Measurements from ENCODE around the gene BRD4.
A peak's percentile ranks its signal among the peaks of the same experiment; 100 is the strongest.

The BRD4 gene

DNA sequence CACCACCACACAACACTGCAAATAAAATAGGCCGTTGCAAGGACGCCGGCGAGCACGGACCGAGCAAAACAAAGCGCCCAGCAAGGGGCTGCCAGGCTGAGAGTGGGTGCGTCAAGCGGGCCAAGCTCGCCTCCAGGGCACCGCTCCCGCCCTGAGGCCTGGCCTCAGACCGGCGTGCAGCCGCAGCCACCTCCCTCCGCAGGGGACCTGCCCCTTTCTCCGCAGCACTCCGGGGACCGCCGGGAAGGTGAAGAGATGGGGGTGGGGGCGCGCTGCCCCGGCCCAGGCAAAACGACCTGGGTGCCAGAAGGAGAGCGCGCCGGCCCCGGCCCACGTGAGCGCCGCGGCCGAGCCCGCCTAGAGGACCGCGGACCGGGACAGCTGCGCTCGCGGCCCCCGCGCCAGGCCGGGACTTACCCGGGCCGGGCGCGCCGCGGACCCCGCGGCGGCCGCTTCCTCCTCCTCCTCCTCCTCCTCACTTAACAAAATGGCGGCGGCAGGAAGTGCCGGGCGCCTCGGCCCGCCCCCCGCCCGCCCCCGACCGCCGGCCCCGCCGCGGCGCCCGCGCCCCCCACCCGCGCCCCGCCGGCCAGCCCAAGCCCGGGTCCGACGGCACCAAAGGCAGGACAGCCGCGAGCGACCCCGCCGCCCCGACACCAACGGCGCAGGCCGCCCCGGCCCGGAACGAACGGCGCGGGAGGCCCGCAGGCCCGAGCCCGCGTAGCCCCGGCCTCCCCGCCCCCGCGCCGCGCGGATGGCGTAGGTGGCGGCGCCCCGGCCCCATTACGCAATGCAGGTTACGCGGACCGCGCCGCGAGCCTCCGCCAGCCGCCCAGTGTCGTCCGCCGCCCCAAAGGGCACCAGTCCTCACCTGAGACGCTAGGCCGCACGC lies 674 bp downstream of the BRD4 start:
- H3K4me3 ChIP-seq = peak overlapping the region; percentile 87
- H3K27ac ChIP-seq = peak overlapping the region; percentile 97 to 100
- DNase-seq (ENCODE audit: low spot score) = peak; percentile 77
- TF ChIP-seq, protein P1, sequence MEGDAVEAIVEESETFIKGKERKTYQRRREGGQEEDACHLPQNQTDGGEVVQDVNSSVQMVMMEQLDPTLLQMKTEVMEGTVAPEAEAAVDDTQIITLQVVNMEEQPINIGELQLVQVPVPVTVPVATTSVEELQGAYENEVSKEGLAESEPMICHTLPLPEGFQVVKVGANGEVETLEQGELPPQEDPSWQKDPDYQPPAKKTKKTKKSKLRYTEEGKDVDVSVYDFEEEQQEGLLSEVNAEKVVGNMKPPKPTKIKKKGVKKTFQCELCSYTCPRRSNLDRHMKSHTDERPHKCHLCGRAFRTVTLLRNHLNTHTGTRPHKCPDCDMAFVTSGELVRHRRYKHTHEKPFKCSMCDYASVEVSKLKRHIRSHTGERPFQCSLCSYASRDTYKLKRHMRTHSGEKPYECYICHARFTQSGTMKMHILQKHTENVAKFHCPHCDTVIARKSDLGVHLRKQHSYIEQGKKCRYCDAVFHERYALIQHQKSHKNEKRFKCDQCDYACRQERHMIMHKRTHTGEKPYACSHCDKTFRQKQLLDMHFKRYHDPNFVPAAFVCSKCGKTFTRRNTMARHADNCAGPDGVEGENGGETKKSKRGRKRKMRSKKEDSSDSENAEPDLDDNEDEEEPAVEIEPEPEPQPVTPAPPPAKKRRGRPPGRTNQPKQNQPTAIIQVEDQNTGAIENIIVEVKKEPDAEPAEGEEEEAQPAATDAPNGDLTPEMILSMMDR (IDR thresholded peaks at IDR 0.05) = no peak

DNA sequence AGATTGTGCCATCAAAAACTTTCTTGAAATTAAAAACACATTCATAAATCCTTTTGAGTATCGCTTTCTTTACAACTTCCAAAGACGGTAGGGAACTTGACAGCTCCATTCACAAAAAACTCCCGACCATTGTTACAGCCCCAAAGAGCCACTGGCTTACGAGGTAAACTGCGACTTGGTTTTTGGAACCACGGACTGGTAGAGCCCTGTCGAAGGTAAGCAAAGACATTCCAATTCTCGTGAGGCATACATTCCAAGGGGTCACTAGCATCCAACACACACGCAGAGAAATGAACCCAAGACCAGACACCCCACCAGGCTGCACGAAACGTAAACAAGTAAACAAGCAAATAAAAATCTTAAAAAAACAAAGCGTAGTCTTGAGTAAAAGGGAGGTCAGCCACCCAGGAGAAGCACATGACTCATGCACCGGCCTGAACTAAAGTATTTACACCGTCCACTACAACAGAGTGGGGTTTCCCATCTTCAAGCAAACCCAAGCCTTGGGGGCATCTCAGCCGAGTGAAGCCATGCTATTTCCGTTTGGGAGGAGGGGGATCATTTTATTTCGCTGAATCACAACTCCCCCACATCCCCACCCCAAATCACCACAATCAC lies 1.4 kb downstream of the BRD4 start:
- Histone ChIP-seq H3K4me3 (peak overlapping the region; percentile 87), H3K27ac (peak overlapping the region; percentile 97 to 100)
- TF ChIP-seq, protein P1 (IDR thresholded peaks at IDR 0.05) = no peak
- DNase-seq (ENCODE audit: low spot score) = no peak

DNA sequence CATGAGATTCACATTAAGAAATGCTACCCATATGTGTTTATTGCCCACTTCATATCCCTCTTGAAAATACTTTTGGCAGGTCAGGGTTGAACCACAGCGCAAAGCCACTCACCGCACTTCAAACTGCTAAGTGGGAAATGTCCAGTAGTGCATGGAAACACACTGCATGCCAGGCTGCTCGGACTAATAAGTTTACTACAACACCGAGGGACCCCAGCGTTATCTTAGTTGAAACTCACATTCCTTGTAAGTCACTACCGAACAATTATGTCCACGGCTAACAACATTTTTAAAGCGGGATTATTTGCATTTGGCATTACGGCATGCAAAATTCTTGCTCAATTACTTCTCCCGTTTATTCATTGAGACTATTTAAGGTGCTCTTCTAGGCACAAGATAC lies 4.0 kb downstream of the BRD4 start:
- TF ChIP-seq, protein P1 (IDR thresholded peaks at IDR 0.05) = no peak

DNA sequence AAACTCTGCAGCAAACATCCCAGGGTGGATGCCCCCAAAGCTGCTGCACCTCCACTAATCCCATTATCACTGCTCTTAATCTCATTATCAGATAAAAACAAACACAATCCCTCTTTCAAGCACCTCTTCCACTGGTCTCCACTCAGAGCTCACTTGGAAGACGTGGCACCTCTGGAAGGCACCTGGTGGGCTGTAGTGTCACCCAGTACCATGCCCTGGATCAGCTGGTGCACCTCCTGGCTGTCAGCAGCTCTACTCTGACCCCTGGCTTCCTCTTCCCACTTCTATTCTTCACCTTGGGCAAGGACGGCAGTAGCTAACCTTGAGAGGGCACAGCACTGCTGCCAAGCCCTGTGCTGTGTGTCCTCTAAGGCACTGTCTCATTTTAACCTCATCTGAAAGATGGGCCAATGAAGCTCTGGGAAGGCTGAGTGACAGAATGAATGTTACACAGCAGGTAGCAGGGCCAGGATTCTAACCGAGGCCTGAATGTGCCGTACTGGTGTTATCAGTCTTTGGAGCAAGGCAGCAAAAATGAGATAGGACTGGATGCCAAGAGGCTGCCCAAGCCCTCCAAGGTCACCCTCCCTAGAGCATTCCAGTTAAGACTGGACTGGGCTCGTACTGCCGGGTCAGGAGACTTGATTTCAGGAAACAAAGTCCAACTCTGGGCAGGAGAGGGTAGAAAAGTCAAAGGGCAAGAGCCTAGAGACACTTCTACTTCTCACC lies 7.4 kb downstream of the BRD4 start:
- peak overlapping the region; percentile 36 for H3K4me3 ChIP-seq
- no peak for DNase-seq (ENCODE audit: low spot score)
- TF ChIP-seq, protein P1 (IDR thresholded peaks at IDR 0.05) = no peak
- H3K27ac ChIP-seq = peak overlapping the region; percentile 80 to 89

More for the DNA sequence above, 4.0 kb downstream of the BRD4 start:
- Histone ChIP-seq H3K4me3 (peak overlapping the region; percentile 50), H3K27ac (peak overlapping the region in 1 of 2 donors; percentile 36)
- DNase-seq (ENCODE audit: low spot score) = no peak

DNA sequence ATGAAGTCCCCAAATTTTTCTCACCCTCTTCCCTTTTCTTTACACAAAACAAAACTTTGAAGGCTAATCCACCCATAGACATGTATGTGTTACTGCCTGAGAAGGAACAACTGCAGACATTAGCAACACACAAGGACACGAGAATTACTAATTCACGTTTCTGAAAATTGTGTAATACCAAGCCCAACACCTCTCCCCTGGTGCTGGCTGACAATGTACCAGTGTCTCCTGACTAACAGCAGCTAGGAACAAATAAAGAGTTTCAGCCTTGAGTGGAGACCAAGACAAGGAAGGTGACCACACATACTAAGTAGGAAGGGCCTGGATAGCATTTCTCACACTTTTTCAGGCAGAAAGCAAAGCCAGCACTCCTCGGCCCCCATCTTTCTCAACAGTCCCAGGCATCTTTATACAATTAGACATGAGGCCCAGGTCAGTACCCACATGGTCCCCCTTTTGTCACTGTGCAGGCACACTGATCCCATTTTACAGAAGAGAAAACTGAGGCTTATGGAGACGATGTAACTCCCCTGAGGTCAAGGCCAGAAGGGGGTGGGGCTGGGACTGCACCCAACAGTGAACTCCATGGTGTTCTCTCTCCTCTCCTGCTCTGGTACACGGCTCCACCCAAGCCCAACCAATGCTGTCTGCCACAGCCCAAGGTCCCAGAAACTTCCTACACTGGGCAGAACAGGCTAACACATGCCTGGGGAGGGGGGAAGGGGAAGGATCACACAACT lies 8.7 kb downstream of the BRD4 start:
- peak; percentile 79 for DNase-seq (ENCODE audit: low spot score)
- Histone ChIP-seq H3K27ac (peak overlapping the region; percentile 80 to 89), H3K4me3 (peak overlapping the region; percentile 36)
- TF ChIP-seq, protein P1 (IDR thresholded peaks at IDR 0.05) = no peak

DNA sequence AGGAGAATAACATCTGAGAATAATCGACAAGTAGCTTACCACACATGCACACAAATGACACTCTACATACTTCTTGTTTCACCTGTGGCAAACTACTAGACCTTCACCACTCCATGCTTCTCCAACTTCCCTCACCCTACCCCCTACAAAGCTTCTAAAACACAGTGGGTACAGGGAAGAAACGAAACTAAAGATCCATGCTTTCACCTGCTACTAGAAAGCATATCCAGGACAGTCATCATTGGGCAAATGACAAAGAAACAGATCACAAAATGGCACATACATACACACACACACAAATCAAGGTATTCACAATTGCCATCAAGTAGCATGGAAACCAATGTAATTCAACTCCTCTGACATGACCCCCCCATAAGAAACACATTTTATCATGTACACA lies 10.6 kb downstream of the BRD4 start:
- Histone ChIP-seq H3K4me3 (no peak overlapping the region), H3K27ac (peak overlapping the region in 1 of 2 donors; percentile 30)
- TF ChIP-seq, protein P1 (IDR thresholded peaks at IDR 0.05) = no peak
- DNase-seq (ENCODE audit: low spot score) = no peak

All from coronary artery (tissue), 2 donors.